ENCODE measurements around the gene PTGR2. TPM values are rescaled to one million over a fixed set of nuclear protein-coding genes. Genes with fewer than 3 reads are reported as not detected.
"Not testable (repeated sequence)": the region's sequence is repeated elsewhere in the genome, so short reads cannot be mapped to it uniquely, and the experiment has no call there.

The PTGR2 gene
- total and polyA plus RNA-seq, 8 donors: 9.9 to 17.2 (median 11.2) TPM

DNA sequence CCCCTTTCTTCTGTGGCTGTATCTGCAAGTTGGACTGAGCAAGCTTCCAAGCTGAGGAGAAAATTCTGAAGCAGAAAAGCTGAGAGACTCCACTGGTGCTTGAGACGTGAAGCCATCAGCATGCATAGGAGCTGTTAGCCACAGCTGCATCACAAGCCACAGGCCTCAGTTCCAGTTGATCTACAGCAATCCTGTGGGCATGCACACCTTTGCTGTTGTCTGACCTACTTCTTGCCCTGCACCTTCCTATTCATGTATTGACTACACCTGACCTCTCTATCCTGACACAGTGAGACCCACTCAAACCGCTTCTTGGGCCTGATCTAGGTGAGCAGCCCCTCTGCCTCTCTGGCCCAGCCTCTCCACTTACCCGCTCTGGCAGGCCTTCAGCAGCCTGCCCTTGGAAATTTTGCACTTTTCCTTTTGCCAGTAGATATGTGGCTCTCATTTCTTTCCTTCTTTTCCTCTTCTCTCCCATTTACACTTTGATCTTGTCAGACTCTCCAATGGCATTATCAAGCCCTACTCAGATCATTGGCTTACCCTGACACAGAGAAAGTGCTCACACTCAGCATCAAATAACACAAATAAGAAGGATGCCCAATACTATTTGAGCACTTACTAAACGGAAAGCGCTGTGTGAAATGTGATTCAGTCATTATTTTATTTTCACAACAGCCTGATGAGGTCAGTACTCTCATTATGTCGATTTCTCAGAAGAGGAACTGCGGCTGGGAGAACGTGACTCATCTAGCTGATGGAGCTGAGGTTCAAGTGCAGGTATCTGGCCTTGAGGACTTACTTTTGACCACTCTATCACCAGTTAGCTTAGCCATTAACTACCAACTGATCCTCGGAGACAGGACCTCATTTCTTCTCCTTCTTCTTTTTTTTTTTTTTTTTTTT, 21.9 kb upstream of the PTGR2 start:
- no peak overlapping the region for H3K27ac ChIP-seq
- no peaks in the 10 kb centered on the region for H3K27me3 ChIP-seq
- TF ChIP-seq, protein P1, sequence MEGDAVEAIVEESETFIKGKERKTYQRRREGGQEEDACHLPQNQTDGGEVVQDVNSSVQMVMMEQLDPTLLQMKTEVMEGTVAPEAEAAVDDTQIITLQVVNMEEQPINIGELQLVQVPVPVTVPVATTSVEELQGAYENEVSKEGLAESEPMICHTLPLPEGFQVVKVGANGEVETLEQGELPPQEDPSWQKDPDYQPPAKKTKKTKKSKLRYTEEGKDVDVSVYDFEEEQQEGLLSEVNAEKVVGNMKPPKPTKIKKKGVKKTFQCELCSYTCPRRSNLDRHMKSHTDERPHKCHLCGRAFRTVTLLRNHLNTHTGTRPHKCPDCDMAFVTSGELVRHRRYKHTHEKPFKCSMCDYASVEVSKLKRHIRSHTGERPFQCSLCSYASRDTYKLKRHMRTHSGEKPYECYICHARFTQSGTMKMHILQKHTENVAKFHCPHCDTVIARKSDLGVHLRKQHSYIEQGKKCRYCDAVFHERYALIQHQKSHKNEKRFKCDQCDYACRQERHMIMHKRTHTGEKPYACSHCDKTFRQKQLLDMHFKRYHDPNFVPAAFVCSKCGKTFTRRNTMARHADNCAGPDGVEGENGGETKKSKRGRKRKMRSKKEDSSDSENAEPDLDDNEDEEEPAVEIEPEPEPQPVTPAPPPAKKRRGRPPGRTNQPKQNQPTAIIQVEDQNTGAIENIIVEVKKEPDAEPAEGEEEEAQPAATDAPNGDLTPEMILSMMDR (IDR thresholded peaks at IDR 0.05): no peak
- ATAC-seq (peak; percentile 68), DNase-seq (peak in 1 of 4 donors; percentile 62)
- no peaks in the 10 kb centered on the region for H3K36me3 ChIP-seq
- no peak overlapping the region for H3K4me3 ChIP-seq
- H3K4me1 ChIP-seq: peaks cover 6 to 15% of the 10 kb centered on the region in 2 donors
- H3K9me3 ChIP-seq: no peaks in the 10 kb centered on the region
- intact Hi-C loops (cut with DNase I): loop anchor here in 1 of 2 donors (5.0 kb wide), 1 partner anchor 102 kb away; no protein-coding TSS in a partner anchor

DNA sequence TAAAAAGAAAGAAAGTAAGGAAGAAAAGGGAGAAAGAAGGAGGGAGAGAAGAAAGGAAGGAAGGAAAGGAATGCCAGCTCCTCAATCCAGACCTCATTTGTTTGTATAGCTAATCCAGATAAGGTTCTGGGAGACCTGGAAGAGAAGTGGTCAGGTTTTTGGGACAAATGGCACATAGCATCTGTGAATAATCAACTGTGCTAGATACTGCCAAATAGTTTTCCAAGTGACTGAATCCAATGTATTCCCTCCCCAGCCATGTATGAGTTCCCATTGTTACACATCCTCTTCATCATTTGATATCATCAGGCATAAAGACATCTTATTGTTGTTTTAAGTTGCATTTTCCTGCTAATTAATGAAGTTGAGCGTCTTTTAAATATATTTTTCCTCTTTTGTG, 18.6 kb upstream of the PTGR2 start:
- no peak overlapping the region for H3K27ac ChIP-seq
- DNase-seq (peak in 1 of 4 donors; percentile 15), ATAC-seq (no peak)
- H3K4me3 ChIP-seq: no peak overlapping the region
- TF ChIP-seq, protein P1 (IDR thresholded peaks at IDR 0.05): no peak
- H3K9me3 ChIP-seq: no peaks in the 10 kb centered on the region
- peaks cover 2 to 6% of the 10 kb centered on the region in 2 donors for H3K4me1 ChIP-seq
- intact Hi-C loops (cut with DNase I): no loop called here
- no peaks in the 10 kb centered on the region for H3K36me3 ChIP-seq
- no peaks in the 10 kb centered on the region for H3K27me3 ChIP-seq

DNA sequence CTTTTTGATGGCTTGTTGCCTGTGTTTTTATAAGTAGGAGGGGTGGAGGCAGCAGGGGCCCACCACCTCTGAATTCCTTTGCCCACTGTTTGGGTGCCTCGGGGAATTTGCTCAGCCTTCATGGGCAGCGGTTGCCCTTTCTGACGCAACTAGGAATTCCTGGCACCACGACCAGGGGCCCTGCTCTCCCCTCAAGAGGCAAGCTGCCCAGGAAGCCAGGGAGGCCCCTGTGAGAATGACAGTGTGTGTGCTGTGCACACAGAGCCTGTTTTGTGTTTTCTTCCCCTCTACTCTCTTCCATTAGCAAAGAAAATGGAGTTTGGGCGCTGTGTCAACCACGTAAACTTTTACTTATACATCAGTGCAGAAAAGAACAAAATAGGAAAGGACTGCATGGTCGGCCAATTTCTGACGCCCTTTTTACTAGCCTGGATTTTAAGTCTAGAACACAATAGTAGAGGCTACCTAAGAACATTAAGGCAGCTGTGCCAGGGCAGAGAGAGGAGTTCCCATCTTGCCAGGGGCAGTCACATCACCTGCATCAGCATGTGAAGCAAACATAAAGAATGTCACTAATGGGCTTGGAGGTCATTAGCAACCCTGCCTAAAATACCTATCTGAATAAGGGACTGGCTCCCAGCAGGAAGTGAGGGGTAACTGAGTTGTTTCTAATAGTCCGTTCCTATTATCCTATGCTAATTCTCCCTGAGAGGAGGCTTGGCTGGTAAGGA, 17.9 kb upstream of the PTGR2 start:
- ATAC-seq (peak; percentile 22), DNase-seq (peak in 1 of 4 donors; percentile 60)

DNA sequence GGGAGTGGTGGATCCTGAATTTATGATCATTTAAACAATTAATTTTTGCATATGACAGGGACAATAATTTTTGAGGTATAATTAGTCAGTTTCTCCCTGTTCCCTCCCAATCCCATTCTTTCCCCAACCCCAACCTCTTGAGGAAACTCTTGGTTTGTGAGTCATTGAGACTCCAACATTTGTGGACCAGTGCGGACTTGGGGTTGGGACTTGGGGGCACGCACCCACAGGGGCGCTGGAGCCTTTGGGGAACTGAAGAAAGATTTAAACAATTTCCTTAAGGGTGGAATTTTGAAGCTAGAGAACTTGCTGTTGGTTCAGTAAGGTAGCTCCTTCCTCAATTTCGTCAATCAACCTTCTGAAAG, 17.4 kb upstream of the PTGR2 start:
- Histone ChIP-seq H3K27me3 (no peaks in the 10 kb centered on the region), H3K9me3 (no peaks in the 10 kb centered on the region), H3K27ac (no peak overlapping the region), H3K4me3 (no peak overlapping the region), H3K4me1 (peaks cover 2 to 6% of the 10 kb centered on the region in 2 donors), H3K36me3 (no peaks in the 10 kb centered on the region)
- DNase-seq (no peak), ATAC-seq (no peak)
- TF ChIP-seq, protein P1 (IDR thresholded peaks at IDR 0.05): no peak
- intact Hi-C loops (cut with DNase I): no loop called here

More for the DNA sequence above, 17.9 kb upstream of the PTGR2 start:
- Histone ChIP-seq H3K27me3 (no peaks in the 10 kb centered on the region), H3K4me1 (peaks cover 2 to 6% of the 10 kb centered on the region in 2 donors), H3K36me3 (no peaks in the 10 kb centered on the region), H3K9me3 (no peaks in the 10 kb centered on the region), H3K4me3 (no peak overlapping the region), H3K27ac (no peak overlapping the region)
- TF ChIP-seq, protein P1 (IDR thresholded peaks at IDR 0.05): no peak
- intact Hi-C loops (cut with DNase I): no loop called here

DNA sequence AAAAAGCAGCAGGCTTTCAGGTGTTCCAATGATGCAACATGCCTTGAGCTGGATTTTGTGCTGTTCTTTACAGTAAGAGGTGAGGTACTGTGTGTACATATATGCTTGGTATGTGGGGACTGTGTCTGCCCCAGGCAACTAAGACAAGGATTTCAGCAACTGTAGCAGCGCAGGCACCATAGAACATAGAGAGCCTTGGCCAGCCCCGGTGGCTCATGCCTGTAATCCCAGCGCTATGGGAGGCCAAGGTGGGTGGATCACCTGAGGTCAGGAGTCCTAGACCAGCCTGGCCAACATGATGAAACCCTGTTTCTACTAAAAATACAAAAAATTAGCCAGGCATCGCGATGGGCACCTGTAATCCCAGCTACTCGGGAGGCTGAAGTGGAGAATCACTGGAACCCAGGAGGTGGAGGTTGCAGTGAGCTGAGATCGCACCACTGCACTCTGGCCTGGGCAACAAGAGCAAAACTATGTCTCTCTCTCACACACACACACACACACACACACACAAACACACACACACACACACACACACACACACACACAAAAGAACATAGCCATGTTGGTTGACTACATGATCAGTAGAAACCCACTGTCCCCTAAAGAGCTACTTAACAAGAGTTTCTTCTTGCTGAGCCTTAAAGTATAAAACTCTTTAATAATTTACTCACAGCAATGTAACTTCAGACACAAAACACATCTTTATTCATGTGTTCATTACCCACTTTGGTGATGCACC, 13.2 kb upstream of the PTGR2 start:
- H3K27ac ChIP-seq; H3K36me3 ChIP-seq; H3K9me3 ChIP-seq; intact Hi-C loops (cut with DNase I); H3K27me3 ChIP-seq; H3K4me3 ChIP-seq; H3K4me1 ChIP-seq; ATAC-seq: not testable (repeated sequence)
- peak in 1 of 4 donors; percentile 20 for DNase-seq
